ENCODE results near the gene TSHZ2.

TSHZ2 gene

DNA sequence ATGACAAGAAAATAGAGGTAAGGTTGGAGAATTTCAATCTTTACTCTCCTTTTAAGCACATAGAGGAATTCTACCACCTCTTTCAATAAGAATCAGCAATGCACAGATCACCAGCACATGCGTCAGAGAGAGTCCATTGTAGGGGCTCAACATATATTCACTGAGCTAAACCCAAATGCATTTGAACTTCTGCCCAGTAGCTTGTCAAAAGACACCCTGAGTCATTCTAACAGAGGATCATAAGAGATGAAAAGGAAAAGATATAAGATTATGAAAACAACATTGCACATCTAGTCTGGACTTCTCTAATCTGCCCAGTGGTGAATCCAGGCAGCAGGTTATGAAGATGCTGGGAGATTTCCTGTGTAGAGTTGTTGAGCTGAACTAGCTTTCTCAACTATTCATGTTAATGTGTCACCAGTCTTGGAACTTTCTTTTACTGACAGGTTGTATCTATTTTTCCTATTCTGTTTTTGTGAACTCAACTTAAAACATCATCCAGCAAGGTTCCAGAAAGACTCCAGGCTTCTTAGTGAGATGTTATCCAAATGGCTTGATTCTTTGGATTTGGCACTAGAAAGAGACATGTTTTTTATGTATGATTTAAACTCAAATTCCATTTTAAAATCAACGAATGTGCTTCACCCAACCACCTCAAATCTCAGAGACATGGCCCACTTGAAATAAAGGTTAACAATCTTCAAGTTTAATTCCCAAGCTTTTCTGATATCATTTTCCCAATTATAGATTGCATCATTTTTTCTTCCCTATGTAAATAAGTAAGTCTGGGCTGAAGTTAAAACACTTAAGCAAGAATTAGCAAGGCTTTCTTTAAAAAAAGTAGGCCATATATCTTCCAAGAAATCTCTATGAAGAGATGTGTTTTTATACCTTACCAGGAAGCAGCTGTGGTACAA, 89.3 kb downstream of the TSHZ2 start:
- DNase-seq (ENCODE audit: low read depth in 2 of 2): no peak

DNA sequence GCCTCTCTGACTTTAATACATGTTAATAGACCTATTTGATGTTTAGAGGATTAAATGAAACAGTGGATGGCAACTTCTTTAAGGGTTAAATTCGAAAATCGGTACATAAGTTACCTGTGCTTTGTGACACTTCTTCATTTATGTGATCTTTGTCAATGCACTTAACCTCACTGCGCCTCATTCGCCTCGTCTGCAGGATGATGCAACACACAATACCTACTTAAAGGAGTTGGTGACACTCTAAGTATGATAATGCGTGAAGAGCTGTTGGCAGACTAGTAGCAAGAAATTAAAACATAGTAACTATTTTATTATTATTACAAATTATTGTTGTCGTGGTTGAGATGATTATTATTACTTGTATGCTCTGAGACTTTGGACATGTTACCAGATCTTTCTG, 92.8 kb downstream of the TSHZ2 start:
- DNase-seq (ENCODE audit: low read depth in 2 of 2): no peak

DNA sequence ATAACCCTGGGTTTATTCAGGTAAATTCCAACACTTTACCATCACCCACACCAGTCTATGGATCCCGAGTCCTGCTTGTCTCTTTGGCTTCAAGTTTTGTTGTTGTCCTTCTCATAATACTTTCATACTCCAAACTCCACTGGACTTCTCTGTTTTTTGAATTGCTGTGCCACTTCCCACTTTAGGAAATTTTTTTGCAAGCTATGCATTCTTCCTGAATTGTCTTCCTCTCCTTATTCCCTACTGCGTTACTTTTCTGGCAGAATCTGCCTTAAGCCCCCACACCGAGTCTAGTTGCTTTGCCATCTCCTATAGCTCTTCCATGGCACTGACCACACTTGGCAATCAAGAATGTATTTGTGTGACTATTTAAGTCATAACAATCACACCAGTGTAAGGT, 96.1 kb downstream of the TSHZ2 start:
- DNase-seq (ENCODE audit: low read depth in 2 of 2): no peak

DNA sequence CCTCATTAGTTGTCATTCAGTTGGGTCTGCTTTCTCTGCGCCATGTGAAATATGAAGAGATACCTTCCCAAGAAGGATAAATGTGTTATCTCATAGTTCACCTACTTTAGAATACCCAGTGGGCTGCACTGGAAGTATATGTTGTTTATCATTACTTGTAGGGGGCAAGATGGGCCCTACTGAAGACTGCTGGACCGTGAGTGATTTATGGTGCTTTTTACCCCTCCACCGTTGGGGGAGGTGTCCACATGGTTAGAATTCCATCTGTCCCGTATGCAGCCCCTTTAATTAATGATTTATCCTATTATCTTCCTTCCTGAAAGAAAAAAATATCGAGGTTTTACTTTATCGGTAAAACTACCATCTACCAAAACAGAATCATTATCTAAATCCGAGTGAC, 97.0 kb downstream of the TSHZ2 start:
- no peak for DNase-seq (ENCODE audit: low read depth in 2 of 2)

DNA sequence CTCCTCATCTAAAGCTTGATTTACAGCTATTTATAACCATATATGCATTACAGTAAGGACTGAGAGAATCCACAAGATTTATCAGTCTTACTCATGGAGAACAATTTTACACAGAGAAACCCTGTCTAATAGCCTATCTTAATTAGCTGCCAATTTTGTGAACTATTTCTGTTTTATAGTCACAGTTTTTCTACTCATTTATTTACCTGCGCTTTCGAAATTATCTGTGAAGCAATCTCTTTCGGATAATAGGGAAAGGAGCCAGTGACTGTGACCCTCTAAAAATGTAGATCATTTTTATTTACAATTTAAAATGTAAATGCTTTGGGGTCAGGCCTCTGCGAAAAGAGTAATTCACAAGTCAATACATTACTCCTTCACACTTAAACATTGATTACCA, 98.1 kb downstream of the TSHZ2 start:
- DNase-seq (ENCODE audit: low read depth in 2 of 2): no peak

DNA sequence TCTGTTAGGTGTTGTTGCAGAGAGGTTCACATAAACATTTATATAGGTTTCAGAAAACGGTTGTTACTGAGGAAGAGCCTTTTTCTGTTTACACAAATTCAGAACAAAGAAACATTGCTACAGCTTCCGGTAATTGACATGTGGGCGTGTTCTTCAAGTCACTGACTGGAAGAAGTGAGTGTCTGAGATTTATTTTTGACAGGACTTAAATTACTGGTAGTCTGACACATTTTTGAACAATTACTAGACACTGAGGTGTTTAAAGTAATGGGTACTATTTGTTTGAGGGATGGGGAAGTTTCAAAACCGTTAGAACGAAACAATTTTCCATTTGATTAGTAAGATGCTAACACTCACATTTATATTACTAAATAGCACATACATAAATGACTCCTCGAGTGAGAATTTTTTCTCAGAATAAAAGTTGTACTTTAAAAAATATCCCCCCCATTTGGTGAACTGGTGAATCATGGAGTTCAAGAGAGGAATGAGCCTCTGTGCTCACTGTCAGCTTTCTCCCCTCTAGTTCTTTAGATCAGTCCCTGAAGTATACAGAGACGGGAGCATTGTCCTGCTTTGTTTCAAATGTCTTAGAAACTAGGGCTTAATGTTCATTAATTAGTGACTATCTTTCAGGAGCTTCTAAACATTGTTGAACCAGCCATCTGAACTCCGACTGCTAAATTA, 98.7 kb downstream of the TSHZ2 start:
- DNase-seq (ENCODE audit: low read depth in 2 of 2): no peak

DNA sequence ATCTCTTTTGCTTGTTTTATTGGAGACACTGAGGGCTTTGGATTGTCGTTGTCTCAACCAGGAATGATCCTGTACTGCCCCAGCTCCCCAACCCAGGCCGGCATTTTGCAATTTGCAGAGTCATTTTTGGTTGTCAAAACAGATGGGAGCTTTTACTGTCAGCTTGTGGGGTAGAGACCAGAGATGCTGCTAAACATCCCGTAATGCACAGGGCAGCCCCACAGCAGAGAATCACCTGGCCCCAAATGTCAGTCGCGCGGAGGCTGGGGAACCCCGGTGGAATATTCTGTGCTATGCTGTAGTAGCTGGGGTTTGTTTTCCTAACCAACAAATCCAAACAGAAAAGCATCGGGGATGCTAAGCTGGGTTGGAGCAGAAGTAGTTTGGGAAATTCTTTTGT, 99.7 kb downstream of the TSHZ2 start:
- no peak for DNase-seq (ENCODE audit: low read depth in 2 of 2)

DNA sequence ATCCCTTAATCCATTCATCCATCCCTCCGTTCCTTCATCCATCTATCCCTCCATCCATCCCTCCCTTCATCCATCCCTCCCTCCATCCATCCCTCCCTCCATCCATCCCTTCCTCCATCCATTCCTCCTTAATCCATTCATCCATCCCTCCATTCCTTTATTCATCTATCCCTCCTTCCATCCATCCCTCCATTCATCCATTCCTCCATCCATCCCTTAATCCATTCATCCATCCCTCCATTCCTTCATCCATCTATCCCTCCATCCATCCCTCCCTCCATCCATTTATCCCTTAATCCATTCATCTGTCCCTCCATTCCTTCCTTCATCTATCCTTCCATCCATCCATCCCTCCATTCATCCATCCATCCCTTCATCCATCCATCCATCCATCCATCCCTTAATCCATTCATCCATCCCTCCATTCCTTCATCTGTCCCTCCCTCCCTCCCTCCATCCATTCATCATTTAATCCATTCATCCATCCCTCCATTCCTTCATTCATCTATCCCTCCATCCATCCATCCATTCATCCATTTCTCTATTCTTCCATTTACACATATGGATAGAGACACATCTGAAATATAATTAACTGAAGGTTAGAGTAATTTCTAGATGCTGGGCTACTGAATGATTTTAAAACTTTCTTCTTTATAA, 100.9 kb downstream of the TSHZ2 start:
- DNase-seq (ENCODE audit: low read depth in 2 of 2): no peak

DNA sequence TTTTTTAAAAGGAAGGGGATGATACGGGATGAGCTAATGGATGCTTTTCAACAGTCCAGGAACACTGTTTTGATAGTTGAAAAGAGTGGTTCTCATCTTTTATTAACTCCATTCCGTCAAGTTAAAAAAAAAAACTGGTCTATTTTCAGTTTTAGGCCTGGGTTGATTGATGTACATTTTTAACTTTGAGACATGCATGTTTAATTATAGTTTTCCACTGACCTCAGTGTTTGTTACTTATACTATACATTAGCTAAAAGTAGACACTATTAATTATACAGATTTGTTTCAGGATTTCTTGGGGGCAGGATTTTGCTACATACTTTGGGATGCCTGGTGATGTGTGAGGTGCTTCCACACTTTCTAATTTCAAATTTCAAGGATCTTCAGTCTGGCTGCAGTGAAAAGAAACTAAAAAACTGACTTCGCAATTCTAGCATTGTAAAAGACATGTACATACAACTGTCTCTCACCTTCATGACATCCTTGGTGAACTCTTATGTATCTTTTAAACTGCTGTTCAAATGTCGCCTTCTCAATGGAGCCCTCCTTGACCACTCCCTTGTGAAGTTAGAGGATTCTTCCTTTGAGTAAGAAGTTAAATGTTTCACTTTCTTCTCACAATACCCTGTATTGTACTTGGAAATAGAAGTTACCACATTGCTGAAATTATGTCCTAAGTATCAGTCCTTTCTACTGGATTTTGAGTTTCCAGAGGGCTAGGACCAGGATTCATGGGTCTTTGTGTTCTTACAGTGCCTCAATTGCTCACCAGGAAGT, 101.7 kb downstream of the TSHZ2 start:
- no peak for DNase-seq (ENCODE audit: low read depth in 2 of 2)

DNA sequence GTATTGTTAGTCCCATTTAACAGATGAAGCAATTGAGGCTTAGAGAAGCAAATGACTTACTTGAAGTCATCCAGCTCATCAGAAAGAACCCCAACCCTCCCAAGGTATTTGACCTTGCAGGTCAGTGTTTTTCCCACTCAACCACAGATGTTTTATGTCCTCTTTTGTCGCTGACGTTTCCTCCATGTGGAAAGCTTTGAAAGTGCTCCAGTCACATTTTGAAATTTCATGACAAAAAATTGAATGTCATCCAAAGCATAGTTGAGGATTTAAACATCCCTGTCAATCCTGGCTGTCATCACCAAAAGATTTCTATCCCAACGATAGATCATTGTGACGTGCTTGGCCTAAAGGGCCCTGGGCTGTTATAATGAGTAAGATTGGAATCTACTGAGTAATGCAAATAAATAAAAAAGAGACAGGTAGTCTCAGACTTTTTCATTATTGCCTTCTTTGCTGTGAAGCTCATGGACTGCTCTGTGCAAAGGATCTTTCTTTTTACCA, 102.7 kb downstream of the TSHZ2 start:
- no peak for DNase-seq (ENCODE audit: low read depth in 2 of 2)

DNA sequence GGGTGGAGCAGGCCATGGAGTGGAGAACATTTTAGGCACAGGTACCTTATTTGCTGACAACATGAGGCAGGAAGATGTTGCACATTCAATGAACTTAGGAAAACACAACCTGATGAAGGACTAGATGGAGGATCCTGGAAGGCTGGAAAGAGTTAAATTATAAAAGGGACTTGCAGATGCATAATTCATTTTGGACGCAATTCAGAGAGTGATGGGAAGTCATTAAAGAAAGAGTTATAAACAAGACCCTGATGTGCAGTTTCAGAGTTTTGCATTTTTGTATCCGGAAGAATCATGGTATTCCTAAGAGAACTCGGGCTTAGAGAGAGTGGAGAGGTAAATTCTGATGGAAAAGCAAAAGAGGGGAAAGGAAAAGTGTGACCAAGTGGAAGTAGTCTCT, 104.5 kb downstream of the TSHZ2 start:
- DNase-seq (ENCODE audit: low read depth in 2 of 2): no peak

DNA sequence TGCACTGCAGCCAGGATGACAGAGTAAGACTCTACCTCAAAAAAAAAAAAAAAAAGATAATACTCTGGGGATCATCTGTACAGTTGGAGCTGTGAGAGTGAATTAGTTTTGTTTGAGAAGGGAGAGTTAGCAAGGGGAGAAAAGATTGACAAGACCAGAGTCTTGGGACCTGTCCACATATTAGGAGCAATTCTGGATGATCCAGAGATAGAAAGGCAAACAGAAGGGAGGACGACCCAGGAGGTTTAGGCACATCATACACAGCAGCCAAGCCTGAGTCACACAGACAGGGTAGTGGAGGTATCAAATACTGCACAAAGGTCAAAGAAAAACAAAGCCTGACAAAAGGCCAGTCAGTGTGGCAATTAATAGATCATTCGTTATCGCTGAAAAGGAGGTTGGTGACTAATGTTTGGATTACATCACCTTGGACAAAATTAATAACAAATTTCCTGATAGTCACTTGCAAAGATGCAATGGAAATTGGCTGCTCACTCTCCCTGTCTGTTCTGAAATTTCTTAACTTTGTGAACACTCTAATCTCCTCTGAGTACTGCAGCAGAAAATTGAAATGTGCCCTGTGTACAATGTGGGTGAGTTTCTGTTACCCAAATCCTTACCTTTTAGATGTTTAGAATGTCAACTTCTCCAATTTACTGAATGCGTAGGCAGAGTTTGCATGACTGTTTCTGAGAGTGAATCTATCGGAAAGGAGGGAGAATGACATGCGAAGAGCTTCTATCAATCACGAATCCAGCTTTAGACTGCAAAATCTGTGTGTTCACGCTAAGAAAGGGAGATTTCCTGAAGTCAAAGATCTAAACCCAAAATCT, 105.4 kb downstream of the TSHZ2 start:
- no peak for DNase-seq (ENCODE audit: low read depth in 2 of 2)

DNA sequence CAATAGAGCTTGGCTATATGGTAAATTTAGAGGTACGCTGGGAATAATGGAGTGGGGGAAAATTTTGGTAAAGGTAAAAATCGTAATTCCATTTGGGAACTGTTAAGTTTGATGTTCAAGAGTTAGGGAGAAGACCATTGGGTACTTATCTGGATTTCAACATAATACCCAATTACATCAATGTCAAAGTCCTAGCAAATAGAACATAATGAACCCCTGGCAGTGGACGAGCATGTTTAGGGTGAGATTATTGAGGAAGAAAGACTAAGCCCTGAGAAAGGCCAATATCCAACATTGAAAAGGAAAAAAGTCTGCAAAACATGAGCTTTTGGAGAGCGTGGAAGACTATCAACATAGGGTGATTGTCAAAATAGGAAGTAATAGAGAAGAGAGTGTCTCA, 106.6 kb downstream of the TSHZ2 start:
- DNase-seq (ENCODE audit: low read depth in 2 of 2): no peak

DNA sequence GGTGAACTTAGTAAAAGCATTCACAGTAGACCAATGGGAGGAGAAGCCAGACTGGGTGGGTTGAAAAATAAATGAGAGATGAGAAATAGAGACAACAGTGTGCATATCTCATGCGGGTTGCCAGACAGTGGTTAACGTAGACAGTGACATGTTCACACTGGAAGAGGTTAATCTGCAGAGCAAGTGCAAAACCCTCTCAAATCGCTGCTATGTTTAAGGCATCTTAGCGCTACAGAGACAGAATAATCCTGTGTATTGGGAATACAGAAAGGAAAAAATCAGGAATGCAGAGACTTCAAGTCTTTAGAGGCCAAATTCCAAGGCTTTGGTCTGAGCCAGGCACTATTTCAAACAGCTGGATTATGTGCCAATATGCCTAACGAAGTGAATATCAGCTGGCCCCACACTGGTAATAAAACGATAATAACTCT, 107.1 kb downstream of the TSHZ2 start:
- DNase-seq (ENCODE audit: low read depth in 2 of 2): no peak

DNA sequence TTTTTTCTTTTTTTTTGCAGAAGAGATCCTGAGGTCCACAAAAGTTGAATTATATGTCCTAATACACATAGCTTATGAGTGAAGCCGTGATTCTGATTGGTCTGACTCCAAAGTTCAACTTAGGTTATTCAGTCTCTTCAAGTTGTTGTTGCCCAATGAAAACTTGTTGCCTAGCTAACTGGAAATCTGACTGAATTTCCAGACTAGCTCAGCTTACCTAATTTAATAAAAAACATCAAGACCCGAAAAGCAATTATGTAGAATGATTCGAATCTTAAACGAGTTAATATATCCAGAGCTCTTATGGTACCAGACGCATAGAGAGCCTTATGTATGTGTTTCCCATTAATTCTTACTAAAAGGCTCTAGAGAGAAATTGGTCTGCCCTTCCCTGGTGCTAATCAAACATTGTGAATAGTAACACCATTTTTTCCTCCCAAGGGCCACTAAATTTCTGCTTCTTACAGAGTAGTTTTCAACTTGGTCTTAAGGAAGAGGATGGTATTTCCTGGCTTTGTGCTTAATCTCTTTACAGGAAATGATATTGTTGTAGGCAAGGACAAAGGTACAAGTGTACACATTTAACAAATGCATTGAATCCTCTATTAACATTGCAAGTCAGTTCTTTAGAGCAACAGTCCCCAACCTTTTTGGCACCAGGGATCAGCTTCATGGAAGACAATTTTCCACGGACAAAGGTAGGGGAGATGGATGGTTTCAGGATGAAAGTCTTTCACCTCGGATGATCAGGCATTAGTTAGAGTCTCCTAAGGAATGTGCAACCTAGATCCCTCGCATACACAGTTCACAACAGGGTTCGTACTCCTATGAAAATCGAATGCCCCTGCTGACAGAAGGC, 107.9 kb downstream of the TSHZ2 start:
- no peak for DNase-seq (ENCODE audit: low read depth in 2 of 2)

DNA sequence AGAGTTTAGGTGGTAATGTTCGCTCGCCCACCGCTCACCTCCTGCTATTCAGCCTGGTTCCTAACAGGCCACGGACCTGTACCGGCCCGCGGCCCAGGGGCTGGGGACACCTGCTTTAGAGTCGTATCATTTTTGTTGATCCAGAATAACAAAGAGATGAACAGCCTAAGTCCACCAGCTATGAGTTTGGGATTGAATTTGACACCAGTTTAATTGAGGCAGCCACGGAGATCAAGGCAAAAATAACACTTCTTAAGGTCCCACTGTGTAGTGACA, 108.5 kb downstream of the TSHZ2 start:
- no peak for DNase-seq (ENCODE audit: low read depth in 2 of 2)

DNA sequence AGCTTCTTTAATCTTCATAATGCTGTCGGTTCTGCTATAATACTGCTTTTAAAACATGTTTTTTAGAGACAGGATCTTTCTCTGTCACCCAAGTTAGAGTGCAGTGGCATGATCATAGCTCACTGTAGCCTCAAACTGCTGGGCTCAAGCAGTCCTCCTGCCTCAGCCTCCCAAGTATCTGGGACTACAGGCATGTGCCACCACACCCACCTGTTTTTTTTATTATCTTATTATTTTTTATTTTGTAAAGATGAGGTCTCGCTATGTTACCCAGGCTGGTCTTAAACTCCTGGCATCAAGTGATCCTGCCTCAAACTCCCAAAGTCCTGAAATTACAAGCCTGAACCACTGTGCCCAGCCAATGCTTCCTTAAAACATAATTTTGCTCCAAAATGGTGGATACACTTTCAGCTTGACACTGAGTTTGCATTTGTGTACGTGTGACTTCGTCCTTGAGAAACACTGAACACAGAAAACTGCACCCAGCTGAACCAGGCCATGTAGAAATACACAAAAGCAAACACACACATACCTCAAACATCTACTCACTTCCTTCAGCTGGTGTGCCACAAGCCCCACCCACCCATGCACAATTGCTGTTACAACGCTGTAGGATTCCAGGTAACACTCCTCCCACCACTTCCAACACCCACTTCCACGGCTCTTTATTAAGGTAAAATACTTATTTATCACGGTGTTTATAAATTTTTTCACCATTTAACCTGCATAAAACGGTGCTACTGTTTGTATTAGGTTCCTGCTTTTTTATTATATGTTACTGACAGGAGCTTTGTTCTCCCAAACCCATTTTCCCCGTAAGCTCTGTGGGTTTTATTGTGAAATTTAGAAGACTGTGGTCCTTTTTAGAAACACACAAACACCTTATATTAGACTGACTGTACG, 109.1 kb downstream of the TSHZ2 start:
- no peak for DNase-seq (ENCODE audit: low read depth in 2 of 2)

DNA sequence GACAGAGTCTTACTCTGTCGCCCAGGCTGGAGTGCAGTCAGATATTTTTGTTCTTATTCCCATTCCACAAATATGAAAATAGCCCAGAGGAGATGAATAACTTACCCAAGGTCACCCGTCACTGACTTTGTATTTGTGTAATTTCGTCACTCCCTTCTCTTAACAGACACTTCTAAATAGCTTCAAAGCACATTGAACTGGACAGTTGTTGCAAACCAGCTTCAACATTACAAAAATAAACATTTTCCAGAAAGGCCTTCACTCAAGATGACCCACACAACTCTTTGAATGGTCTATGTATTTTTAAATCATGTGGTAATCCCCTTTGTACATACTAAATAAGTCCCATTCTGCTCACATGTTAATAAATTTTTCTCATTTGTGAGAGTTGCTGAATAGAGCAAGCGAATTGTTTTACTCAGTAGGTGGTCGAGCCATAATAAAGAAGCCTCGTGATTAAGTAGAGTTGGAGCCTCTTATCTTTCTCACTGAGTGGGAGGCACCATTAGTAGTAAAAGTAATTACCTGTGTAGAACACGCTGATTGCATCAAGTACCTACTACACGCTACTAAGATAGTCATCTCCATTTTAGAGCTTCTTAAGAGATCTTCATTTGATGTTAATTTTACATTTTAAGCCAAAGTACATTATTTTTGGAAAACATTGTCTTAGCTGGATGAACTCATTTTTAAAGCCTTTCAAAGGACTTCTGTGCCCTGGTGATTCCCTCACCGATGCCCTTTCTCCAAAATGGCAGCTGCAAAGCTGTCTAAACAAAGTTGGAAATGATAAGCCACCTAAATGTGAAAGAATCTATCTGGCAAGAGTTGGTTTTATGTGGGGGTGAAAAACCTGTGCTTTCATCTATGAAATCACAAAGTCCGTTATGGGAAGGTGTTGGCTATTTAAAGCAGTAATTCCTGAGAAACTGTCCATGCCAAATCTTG, 110.0 kb downstream of the TSHZ2 start:
- no peak for DNase-seq (ENCODE audit: low read depth in 2 of 2)
